Islet of Langerhans (tissue), 1 donor: Measurements from ENCODE around the gene NDUFS2.

Source experiments
- FAIRE-seq: peaks from one replicate; lab custom pipeline; 2011; peaks lifted over from hg19 to GRCh38; lab: Jason Lieb, UNC

Gene NDUFS2

DNA sequence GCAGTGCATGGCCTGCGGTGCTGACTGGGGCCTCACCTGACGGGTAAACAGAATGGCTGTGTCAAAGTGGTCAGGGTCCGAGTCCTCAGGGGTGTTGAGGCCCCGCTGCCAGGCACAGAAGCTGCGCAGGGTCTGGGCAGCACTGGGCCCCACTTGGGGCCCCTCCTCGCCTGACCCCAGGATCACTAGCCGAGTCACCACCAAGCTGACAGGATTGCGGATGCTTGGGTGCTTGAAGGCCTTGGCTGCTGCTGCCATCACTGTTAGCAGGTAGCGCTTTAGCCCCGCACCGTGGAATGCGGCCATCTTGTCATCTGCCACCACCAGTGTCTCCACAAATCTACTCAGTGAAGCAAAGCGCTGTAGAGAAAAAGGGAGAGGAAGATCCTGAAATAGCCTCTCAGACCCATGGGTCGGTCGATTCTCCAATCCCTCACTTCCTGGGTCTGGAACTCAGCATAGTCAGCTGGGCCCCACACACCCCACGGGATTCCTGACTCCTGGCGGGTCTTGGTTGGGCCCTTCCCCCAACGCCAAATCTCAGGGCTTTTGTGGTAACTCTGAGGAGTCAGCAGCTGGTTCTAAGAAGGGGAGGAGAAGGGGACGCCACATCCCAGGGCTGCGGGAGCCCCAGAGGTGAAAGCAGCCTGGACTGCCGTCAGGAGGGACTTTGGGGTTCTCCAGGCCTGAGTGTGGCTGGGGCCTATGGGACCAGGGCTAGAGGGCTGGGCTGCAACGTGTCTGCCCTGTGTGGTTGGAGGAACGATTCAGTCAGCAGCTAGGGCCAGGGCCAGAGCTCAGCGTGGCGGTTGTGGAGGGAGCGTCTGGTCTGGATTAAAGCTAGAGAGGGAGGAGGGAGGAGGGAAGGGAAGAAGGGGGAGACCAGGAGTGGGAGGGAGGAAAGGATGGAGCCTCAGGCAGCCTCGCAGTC lies 5.4 kb upstream of the NDUFS2 start:
- no peak for FAIRE-seq

DNA sequence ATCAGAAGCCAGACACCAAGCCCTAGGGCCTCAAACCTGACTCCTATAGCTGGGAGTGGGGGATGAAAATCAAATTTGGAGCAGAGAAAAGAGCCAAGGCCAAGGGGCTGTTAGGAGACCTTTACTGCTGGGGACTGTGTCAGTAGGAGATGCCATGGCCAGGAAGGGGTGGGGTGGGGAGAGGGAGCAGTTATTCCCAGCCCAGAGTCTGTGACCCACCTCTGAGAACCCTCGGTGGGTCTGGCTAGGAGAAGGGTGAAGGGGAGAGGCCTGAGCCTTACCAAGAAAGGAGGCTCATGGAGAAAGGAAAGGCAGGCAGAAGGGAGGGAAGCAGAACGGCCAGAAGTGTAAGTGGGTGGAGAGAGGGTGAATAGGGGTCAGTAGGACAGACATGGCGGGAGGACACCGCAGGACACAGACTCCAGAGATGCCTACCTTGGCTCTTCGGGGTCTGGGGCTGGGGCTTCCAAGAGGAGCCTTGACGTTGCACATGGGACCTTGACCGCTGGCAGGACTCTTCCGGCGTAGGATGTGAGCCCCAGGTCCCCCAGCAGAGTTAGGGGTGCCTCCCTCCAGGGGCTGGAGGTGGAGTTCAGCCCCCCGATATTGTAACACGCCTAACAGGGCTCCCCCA lies 4.5 kb upstream of the NDUFS2 start:
- no peak for FAIRE-seq

DNA sequence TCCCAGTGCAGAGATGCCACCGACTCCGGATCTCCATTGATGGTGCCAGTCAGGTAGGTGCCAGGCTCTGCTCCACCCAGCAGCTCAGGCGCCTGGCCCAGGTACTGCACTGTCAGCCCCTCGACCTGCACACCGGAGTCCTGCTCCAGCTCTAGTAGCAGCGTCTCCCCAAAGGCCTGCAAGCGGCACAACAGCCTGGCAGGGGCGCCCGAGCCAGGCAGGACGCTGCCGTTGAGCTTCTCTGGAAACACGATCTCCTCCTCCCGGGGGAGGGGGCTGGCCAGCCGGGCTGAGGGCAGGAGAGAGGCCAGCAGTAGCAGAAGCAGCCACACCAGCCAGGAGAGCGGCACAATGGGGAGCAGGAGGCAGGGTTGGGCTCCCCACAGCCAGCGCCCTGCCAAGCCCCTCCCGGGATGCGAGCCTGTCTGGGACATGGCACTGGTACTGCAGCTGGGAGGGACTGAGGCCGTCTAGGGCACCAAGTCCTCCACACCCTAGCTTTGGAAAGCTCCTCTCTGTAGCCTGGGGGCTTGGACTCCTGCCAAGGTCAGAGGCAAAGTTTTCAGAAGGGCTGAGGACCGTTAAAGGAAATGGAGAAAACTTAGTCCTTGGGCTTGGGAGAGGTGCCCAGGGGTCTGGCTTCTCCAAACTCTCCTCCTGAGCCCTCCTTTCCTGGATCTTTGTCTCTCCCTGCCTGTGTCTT lies 3.8 kb upstream of the NDUFS2 start:
- FAIRE-seq = no peak

DNA sequence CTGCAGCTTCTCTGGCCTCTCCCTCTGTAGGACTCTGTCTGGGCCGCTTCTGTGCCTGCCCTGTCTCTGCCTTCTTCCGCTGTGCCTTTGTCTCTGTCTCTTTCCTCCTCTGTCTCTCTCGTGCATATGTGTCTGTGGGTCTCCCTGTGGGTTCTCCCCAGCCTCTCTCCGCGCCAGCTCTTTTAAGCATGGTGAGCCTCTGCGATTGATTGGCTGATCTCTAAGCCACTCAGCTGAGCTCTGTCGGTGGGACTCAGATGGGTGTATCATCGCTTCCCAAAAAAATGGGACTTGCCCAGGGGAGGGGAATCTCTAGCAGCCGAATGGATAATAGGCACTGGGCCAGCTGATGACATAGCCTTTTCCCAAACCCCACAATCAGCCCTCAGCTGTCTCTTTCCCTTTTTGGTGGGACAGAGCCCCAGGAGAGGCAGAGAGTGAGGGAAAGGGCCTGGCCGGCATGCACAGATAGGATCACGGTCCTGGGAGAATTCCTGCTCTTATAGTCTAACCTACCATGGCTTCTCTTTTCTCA lies 3.2 kb upstream of the NDUFS2 start, which contains the start of gene ADAMTS4:
Gene ADAMTS4 (minus strand): TSS at position 158 of the 535 bp plus-strand sequence. CDS start 427 bp downstream, outside the sequence.
- FAIRE-seq = no peak

DNA sequence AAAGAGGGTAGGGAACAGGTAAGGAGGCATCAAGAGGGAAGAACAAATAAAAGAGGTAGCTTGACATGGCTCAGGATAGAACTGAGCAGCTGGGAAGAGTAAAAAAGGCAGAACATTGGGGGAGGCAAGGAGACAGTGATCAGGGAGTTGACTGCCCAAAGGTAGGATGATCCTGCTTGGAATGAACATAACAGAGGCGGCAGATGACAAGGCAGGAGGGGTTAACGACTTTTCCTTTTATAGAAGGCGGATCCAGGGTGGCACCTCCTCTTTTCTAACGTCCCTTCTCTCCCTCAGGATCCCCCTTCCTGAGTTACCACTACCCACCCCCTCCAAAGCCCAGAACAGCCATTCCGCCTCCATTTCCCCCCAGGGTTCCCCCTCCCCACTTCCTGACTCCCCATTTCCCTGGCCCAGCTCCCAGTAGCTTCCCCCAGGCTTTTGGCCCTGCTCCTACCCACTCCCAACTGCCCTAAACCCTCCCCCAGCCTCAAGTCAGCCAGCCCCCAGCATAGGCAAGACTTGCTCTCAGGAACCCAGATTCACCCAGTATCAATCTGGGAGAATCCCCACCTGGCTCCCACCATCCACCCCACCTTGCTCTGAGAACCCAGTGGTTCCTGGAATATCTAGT lies 2.5 kb upstream of the NDUFS2 start:
- FAIRE-seq = no peak

DNA sequence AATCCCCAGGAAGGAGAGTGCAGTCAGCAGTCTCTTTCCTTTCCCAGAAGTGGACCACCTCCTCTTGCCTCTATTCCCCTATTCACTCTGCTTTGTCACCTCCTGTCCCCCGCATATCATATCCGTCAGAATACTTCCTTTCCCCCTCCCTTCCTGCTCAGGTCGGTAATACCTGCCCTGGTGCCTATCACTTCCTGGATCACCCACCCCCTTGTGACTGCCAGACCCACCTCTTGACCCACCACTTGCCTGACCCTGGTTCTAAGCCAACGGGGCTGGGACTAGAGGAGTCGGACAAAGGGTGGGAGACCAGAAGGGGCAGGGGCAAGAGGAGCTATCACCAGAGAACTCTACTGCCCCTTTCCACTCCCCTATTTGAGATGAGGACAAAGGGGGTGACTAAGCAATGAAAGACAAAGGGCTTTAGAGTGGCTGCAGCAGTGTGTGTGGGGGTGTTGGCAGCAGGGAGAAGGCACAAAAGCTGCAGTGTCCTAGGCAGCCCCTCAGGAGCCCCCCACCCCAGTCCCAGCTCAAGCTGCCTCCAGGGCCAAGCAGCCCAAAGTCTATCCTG lies 1.7 kb upstream of the NDUFS2 start:
- no peak for FAIRE-seq

DNA sequence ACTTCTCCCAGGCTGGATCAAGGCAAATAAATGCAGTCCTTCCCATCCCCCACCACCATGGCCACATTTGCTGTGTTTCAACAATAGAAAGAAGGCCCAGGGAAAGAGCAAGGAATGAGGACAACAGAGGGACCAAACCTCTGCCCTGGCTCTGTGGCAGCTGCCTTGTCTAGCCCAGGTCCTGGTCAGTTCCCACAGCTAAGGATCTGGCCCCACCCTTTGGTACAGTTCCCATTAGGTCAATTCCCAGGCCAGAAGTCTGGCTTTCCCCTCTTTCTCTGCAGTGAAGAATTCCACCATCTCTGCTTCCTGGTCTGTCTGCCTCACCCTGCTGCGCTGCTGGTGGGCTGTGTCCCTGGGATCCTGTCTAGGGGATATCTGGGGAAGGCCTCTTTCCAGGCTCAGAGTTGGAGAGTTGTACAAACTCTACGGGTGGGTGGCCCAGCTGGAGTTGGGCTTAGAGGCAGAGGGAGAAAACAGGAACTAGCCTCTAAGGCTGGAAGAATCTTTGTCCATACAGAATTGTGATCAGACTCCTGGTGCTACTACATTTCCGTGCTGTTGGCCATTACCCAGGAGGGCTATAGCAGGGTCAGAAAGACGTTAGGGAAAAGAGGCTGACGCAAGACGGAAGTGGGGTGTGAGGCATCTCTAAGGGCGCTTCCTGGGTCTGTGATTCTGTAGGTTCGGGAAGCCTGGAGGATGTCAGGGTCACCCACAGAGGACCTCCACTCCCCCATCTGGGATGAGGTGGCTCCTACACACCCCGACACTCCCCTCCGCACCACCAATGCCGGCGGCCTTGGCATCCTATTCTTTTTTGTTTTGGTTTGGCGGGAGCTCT lies 953 bp upstream of the NDUFS2 start:
- FAIRE-seq = no peak

DNA sequence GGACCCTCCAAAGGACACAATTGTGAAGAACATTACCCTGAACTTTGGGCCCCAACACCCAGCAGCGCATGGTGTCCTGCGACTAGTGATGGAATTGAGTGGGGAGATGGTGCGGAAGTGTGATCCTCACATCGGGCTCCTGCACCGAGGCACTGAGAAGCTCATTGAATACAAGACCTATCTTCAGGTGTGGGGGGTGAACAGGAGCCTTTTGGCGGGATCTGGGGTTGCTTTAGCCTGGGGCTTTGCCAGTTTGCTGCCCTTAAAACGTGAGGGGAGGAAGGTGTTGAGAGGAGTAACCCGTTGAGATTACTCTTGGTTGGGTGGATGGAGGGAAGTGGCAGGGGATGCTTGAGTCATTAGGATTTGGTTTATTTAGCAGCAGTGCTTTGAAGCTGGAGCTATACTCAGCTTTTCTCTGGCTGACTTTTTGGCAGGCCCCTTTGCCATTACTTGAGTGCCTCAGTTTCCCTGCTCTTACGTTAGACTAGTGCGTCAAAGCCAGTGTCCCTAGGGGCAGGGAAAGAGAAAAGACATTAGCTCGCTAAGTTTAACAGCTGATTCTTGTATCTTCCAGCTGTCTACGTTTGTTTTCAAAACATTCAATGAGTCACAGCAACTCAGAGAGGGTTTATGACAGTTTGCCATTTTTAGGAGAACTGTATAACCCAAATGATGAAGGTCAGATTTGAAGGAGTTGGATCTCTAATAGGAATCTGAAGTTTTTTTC lies 4.4 kb downstream of the NDUFS2 start:
- FAIRE-seq = no peak

DNA sequence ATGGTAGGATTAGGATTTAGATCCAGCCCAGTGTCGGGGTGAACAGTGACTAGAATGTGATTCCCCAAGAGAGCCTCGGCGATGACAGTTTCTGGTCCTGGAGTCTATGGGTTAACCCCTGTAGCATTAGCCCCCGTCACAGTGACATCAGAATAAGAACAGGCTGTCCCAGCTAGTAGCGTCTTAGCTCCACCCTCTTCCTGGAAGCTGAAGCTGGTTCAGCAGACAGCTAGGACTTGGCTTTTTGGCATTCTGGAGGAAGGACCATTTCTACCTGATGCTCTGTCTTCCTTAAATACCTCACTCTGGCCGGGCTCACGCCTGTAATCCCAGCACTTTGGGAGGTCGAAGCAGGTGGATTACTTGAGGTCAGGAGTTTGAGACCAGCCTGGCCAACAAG lies 5.0 kb downstream of the NDUFS2 start:
- no peak for FAIRE-seq

DNA sequence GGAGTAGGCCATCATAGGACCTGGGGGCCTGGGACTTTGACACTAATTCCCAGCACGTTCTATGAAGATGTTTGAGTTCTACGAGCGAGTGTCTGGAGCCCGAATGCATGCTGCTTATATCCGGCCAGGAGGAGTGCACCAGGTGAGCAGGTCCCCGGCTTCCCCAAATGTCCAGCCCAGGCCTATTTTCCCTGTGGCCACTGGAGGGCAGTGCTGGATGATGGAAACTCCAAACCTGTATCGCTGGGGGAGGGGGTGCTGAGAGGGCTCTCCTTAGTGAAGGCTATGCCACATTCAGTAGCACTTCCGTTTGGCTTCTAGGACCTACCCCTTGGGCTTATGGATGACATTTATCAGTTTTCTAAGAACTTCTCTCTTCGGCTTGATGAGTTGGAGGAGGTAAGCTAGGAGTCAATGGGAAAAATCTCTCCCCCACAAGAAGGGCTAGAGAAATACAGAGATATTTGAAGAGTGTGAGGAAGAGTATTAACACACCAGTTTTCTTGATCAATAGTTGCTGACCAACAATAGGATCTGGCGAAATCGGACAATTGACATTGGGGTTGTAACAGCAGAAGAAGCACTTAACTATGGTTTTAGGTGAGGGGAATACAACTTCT lies 7.7 kb downstream of the NDUFS2 start:
- no peak for FAIRE-seq

DNA sequence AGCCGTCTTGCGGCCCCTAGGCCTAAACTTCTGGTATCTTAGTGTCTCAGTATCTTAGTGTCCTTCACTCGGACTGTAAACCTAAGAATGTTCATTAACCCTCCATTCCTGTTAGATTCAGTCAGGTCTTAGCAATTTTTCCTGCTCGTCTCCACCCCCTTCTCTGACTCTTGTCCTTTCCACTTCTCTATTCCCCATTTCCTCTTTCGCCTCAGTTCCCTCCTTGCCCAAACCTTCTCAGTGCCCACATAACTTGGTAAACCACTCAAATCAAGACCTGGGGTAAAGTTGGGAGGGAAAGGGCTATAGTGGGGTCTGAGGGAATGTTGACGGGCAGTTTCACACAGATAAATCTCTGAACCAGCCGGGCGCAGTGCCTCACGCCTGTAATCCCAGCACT lies 12.2 kb downstream of the NDUFS2 start:
- no peak for FAIRE-seq

DNA sequence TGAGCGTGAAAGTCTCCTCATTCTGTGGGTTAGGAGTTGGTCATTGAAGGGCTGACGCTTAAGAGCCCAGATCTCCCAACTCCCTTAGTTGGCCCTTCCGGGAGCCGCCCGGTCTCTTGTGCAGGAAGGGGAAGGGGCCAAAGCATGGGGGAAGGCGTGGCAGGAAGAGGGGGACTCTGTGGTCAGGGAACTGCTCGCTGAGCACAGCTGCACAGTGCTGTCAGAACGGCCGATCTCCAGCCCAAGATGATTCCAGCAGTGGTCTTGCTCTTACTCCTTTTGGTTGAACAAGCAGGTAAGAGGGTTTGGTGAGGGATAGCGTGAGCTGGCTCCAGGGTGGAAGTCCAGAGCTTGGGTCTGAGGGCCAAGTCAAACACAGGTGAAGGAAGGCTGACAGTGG lies 12.9 kb downstream of the NDUFS2 start, which contains the start of gene FCER1G:
Gene FCER1G (plus strand): TSS at position 220 of the 400 bp plus-strand sequence. CDS start 27 bp downstream, at position 247.
- FAIRE-seq = no peak

DNA sequence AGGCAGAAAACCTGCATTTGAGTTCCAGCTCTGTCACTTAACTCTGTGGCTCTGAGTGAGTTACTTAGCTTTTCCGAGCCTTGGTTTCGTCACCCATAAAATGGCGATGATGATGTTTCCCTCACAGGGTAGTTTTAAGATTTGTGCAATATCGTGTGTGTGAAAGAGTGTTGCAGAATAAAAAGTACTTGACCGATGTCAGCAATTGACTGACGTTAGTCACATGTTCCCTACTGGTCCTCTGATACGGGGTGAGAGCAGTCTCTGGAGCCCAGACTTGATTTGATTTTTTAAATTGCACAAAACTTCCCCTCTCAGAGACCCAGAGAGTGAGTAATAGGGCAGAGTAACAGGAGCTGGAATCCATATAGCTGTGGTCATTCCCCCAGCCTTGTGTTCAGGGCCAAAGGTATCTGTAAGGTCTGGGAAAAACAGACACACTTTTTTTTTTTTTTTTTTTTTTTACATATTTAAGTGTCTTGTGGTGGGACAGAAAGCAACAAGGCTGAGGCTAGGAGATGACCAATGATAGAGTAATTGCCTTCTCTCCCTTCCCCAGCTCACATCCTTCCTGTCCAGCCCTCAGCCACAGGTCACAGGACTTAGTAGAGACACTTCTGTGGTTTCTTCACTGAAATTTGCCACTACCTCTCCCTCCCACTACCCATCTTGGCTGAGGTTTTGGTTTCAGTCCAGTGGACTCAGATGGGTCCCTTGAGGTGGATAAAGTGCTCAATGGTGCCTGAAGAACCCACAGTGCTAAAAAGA lies 15.0 kb downstream of the NDUFS2 start:
- no peak for FAIRE-seq

DNA sequence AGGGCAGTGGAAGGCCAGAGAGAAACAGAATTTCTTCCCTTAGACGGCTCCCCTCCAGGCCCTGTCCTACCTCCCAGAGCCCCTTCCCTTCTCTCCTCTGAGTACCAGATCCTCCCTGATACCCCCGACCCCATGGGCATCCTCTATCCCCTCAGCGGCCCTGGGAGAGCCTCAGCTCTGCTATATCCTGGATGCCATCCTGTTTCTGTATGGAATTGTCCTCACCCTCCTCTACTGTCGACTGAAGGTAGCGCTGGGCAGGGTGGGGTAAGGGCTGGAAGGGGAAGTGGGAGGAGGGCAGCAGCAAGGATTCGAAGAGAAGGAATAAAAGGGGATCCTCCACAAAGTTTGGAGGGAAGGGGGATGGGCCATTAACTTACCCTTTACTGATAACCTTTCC lies 15.7 kb downstream of the NDUFS2 start:
- no peak for FAIRE-seq

DNA sequence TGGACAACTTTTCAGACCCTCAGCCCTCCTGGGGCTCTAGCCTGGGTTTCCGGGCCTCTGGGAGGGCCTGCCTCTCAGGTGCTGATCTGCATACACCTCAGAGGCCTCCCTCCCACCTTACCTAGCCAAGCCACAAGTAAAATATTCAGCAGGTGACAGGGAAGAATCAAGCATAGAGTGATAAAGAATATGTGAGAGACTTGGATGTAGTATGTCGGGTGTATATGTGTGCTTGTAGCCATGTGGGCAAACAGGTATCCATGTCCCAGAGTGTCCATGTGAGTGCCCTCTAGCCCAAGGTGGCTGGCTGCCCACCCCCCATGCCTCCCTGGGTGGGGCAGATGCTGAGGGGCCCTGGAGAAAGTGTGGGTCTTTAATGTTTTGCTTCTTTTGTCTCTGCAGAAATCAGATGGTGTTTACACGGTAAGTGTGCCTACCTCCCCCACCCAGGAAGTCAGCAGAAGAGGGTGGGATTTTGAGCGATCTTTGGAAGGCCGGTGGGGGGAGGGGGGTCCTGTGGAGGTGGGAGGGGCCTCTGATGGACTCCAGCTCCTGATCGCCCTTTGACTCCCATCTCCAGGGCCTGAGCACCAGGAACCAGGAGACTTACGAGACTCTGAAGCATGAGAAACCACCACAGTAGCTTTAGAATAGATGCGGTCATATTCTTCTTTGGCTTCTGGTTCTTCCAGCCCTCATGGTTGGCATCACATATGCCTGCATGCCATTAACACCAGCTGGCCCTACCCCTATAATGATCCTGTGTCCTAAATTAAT lies 16.3 kb downstream of the NDUFS2 start:
- no peak for FAIRE-seq

DNA sequence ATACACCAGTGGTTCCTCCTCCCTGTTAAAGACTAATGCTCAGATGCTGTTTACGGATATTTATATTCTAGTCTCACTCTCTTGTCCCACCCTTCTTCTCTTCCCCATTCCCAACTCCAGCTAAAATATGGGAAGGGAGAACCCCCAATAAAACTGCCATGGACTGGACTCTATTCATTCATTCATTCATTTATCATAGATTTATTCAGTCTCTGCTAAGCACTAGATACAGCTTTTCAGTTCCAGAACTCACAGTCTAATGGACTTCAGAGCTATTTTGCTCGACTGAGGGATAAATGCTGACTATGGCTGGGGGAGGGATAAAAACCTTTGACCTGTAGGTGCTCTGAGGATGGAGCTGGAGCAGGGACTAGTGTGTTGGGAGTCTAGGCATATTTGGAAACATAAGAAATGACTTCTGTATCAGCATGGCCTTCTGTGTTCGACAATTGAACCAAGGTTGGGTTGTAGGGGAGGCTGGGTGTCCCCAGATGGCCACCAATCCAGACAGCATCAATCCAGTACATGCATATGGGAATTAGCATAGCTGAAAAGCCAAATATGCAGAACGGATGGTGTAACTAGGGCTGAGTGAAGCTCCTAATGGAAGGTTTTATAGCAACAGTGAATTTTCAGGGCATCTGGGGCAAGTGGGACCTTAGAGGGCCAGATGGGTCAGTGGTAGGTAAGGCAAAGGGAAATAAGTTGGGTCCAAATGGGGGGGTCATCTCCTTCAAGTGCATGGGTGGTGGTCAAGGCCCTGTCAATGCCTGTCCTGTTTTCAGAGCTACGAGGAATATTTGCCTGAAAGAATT lies 17.1 kb downstream of the NDUFS2 start:
- FAIRE-seq = no peak

DNA sequence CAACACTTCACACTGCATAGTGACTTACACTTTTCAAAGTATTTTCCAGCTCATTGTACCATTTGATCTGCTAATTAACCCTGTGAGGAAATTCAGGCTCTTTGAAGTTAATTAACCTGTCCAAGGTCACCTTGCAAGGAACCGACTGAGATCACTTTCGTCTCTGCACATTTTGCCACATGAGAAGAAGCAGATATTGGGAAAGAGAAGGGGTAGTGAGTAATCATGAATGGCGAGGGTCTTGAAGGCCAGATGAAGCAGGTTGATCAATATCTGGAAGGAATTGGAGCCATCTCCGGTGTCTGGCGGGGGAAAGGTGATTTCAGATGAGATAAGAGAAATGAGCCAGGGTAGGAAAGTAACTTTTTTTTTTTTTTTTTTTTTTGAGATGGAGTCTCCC lies 17.8 kb downstream of the NDUFS2 start:
- FAIRE-seq = no peak
